Astrocyte (in vitro differentiated cells and primary cell): ENCODE results near the gene KCNC1. TPM values are rescaled to one million over a fixed set of nuclear protein-coding genes. Genes with fewer than 3 reads are reported as not detected.

Experiments used
- DNase-seq: peaks from one replicate; pipeline ENCODE4 v3.0.0-alpha.2; 2010; ENCODE audit warnings: low read depth
- FAIRE-seq: peaks from 2 replicates; lab custom pipeline; 2011; peaks lifted over from hg19 to GRCh38; lab: Jason Lieb, UNC
- H2AFZ ChIP-seq: 2 replicates; pipeline ENCODE4 v1.6.0; 2012; ENCODE audit warnings: low read depth, low read length, inconsistent platforms
- H3K27ac ChIP-seq: 2 replicates; pipeline ENCODE4 v1.5.1; 2011; ENCODE audit warnings: low read depth, low read length, inconsistent platforms
- H3K27me3 ChIP-seq: 2 replicates; pipeline ENCODE4 v1.6.0; 2011; ENCODE audit warnings: low read length, inconsistent platforms; ENCODE audit not compliant: insufficient read depth
- H3K36me3 ChIP-seq: 2 replicates; pipeline ENCODE4 v1.5.1; 2011; ENCODE audit warnings: low read length, inconsistent platforms; ENCODE audit not compliant: insufficient read depth
- H3K4me1 ChIP-seq: 2 replicates; pipeline ENCODE4 v1.5.1; 2011; ENCODE audit warnings: low read length, inconsistent platforms; ENCODE audit not compliant: insufficient read depth
- H3K4me2 ChIP-seq: 2 replicates; pipeline ENCODE4 v1.6.0; 2012; ENCODE audit warnings: low read length, inconsistent platforms
- H3K4me3 ChIP-seq: 2 replicates; pipeline ENCODE4 v1.5.1; 2011; ENCODE audit warnings: low read depth, mild to moderate bottlenecking, low read length, inconsistent platforms; ENCODE audit not compliant: insufficient read depth
- H3K79me2 ChIP-seq: 2 replicates; pipeline ENCODE4 v1.6.0; 2012; ENCODE audit warnings: mild to moderate bottlenecking, low read length, inconsistent platforms; ENCODE audit not compliant: insufficient read depth
- H3K9ac ChIP-seq: 2 replicates; pipeline ENCODE4 v1.6.0; 2012; ENCODE audit warnings: mild to moderate bottlenecking, low read length, inconsistent platforms
- H3K9me3 ChIP-seq: 2 replicates; pipeline ENCODE4 v1.5.1; 2012; ENCODE audit warnings: low read depth, mild to moderate bottlenecking, low read length, inconsistent platforms; ENCODE audit not compliant: insufficient read depth
- H4K20me1 ChIP-seq: 2 replicates; pipeline ENCODE4 v1.6.0; 2012; ENCODE audit warnings: low read length, inconsistent platforms; ENCODE audit not compliant: insufficient read depth
- H3K27ac Mint-ChIP-seq: one replicate; pipeline ENCODE4 v1.8.0; 2021; ENCODE audit warnings: mild to moderate bottlenecking, mixed read lengths; ENCODE audit not compliant: unreplicated experiment
- H3K27me3 Mint-ChIP-seq: one replicate; pipeline ENCODE4 v1.8.0; 2021; ENCODE audit warnings: low read depth, mixed read lengths; ENCODE audit not compliant: unreplicated experiment
- H3K36me3 Mint-ChIP-seq: one replicate; pipeline ENCODE4 v1.8.0; 2021; ENCODE audit warnings: low read depth, mixed read lengths; ENCODE audit not compliant: unreplicated experiment
- H3K4me1 Mint-ChIP-seq: one replicate; pipeline ENCODE4 v1.8.0; 2021; ENCODE audit warnings: low read depth, mixed read lengths; ENCODE audit not compliant: unreplicated experiment
- H3K4me3 Mint-ChIP-seq: one replicate; pipeline ENCODE4 v1.8.0; 2021; ENCODE audit warnings: mild to moderate bottlenecking, moderate library complexity, mixed read lengths; ENCODE audit not compliant: unreplicated experiment
- H3K9me3 Mint-ChIP-seq: one replicate; pipeline ENCODE4 v1.8.0; 2021; ENCODE audit warnings: mild to moderate bottlenecking, mixed read lengths; ENCODE audit not compliant: unreplicated experiment
- CTCF ChIP-seq: IDR thresholded peaks from 2 replicates; pipeline ENCODE4 v1.5.1; 2011; ENCODE audit warnings: low read depth, mild to moderate bottlenecking, inconsistent platforms, low read length, moderate library complexity; ENCODE audit not compliant: insufficient read depth
- EZH2 ChIP-seq: IDR thresholded peaks from 2 replicates; pipeline ENCODE4 v1.6.1; 2012; ENCODE audit warnings: mild to moderate bottlenecking, low read length, inconsistent platforms; ENCODE audit not compliant: insufficient read depth
- total RNA-seq: library from RNA; stranded (reverse); gene quantifications from 2 replicates; pipeline ENCODE4 v1.2.1, GENCODE V29; 2021

Gene KCNC1
- total RNA-seq, 1 donor from 2014 or later = 0.05 TPM

DNA sequence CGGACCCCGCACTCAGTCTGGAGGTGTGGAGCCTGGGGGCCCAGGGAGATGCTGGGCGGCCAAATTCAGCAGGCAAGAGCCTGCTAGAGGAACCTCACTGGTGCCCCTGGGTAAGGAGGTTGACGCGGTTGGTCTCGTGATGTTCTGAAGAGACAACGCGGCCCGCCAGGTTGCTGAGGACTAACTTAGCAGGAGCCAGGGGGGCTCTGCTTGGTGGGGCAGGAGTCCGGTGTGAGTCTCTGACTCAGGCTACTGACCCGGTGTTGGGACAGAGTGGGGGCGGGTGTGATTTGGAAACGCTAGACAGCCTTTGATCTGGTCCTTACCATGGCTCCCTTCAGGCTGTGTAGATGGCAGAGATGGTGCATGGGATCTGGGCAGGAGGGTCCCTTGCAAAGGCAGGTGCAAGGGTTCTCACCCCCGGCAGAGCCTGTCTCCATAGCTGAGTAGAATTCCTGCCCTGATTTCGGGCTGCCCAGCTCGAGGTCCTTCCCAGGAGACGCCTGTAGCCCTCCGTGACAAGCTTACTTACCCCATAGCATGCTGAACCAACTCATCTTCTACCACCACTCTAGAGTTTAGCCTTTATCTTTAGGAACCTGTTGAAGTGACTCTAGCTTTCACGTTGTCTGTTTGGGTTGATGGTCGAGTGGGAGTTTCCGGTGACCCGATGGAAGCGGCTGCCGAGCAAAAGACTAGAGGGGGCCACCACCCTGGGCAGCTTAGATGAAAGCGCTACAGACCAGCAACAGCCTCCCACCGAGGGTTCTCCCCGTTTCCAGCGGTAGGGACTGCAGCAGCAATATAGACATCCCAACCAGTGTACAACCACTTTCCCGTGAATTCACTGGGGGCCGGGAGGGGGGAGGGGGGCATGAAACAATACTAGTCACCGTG lies 38.4 kb downstream of the KCNC1 start:
- no peak overlapping the region for H3K27ac ChIP-seq
- DNase-seq (no peak), FAIRE-seq (no peak)
- H3K27ac Mint-ChIP-seq = no peak overlapping the region
- H2AFZ ChIP-seq = no peak overlapping the region
- no peaks in the 10 kb centered on the region for H3K9me3 ChIP-seq
- no peaks in the 10 kb centered on the region for H3K27me3 ChIP-seq
- H3K36me3 Mint-ChIP-seq = no peaks in the 10 kb centered on the region
- no peak overlapping the region for H3K4me3 Mint-ChIP-seq
- no peak for TF ChIP-seq EZH2
- no peak for TF ChIP-seq CTCF
- H3K4me1 ChIP-seq = no peaks in the 10 kb centered on the region
- no peak overlapping the region for H3K4me2 ChIP-seq
- no peak overlapping the region for H3K4me3 ChIP-seq
- H4K20me1 ChIP-seq = no peaks in the 10 kb centered on the region
- H3K4me1 Mint-ChIP-seq = no peaks in the 10 kb centered on the region
- no peak overlapping the region for H3K9ac ChIP-seq
- H3K36me3 ChIP-seq = no peaks in the 10 kb centered on the region
- no peaks in the 10 kb centered on the region for H3K79me2 ChIP-seq
- peaks cover 27% of the 10 kb centered on the region for H3K27me3 Mint-ChIP-seq
- peaks cover 7% of the 10 kb centered on the region for H3K9me3 Mint-ChIP-seq

GRCh38 chr11:17773674-17774073 lies 39.1 kb downstream of the KCNC1 start:
- Mint-ChIP-seq H3K36me3 (no peaks in the 10 kb centered on the region), H3K9me3 (peaks cover 7% of the 10 kb centered on the region), H3K27ac (no peak overlapping the region), H3K4me3 (no peak overlapping the region), H3K27me3 (peaks cover 28% of the 10 kb centered on the region), H3K4me1 (no peaks in the 10 kb centered on the region)
- Histone ChIP-seq H3K4me3 (no peak overlapping the region), H3K36me3 (no peaks in the 10 kb centered on the region), H2AFZ (no peak overlapping the region), H3K4me1 (no peaks in the 10 kb centered on the region), H3K79me2 (no peaks in the 10 kb centered on the region), H3K9me3 (no peaks in the 10 kb centered on the region), H3K27me3 (no peaks in the 10 kb centered on the region), H3K27ac (no peak overlapping the region), H4K20me1 (no peaks in the 10 kb centered on the region), H3K9ac (no peak overlapping the region), H3K4me2 (no peak overlapping the region)
- DNase-seq (no peak), FAIRE-seq (no peak)
- no peak for TF ChIP-seq EZH2
- TF ChIP-seq CTCF = no peak
